Thoracic aorta (tissue), 2 donors: ENCODE data around the gene CREB3L1. TPM values are rescaled to one million over a fixed set of nuclear protein-coding genes. Genes with fewer than 3 reads are reported as not detected.

ENCODE experiments used
- ATAC-seq: fragments of 150-250 bp; one replicate; pipeline ENCODE4 v1.8.0; 2017; ENCODE audit warnings: low read depth; ENCODE audit not compliant: insufficient number of reproducible peaks, low FRiP score
- DNase-seq: peaks from one replicate; pipeline ENCODE4 v3.0.0-alpha.2; 2020; ENCODE audit warnings: low spot score
- H3K27ac ChIP-seq, 2 donors: fragments of 200-600 bp; sonication (generic); 1 replicate in 1 of 2; 2 replicates in 1 of 2; pipeline ENCODE4 v1.5.1; 2016; ENCODE audit warnings: mild to moderate bottlenecking in 2 of 2, moderate library complexity in 2 of 2
- H3K27me3 ChIP-seq: fragments of 200-600 bp; sonication (generic); replicated peaks from 2 replicates; pipeline ENCODE4 v1.6.0; 2016; ENCODE audit warnings: mild to moderate bottlenecking; ENCODE audit not compliant: insufficient read depth
- H3K36me3 ChIP-seq: fragments of 200-600 bp; sonication (generic); one replicate; pipeline ENCODE4 v1.5.1; 2016
- H3K4me1 ChIP-seq, 2 donors: fragments of 200-600 bp; sonication (generic); 1 replicate in 1 of 2; 2 replicates in 1 of 2; pipeline versions ENCODE4 v1.5.1 to v1.6.0; 2016; ENCODE audit warnings: low read depth in 2 of 2, mild to moderate bottlenecking in 1 of 2; ENCODE audit not compliant: control insufficient read depth in 1 of 2
- H3K4me3 ChIP-seq: fragments of 200-600 bp; sonication (generic); 2 replicates; pipeline ENCODE4 v1.5.1; 2016; ENCODE audit warnings: mild to moderate bottlenecking
- H3K9me3 ChIP-seq: fragments of 200-600 bp; sonication (generic); 2 replicates; pipeline ENCODE4 v1.5.1; 2016
- total RNA-seq, 2 donors: library from RNA; depleted of rRNA; stranded (reverse); fragments of >200 nt; gene quantifications; one replicate each; pipeline versions ENCODE4 v1.1.0 to v1.2.3, GENCODE V29; 2016
- TF ChIP-seq, protein P1 (sequence below): fragments of 200-600 bp; sonication (generic); IDR thresholded peaks from one replicate; pipeline ENCODE4 v1.5.1; 2019; ENCODE audit warnings: antibody characterized with exemption

Gene CREB3L1
- total RNA-seq, 2 donors from 2014 or later = 3.0 to 7.6 TPM

DNA sequence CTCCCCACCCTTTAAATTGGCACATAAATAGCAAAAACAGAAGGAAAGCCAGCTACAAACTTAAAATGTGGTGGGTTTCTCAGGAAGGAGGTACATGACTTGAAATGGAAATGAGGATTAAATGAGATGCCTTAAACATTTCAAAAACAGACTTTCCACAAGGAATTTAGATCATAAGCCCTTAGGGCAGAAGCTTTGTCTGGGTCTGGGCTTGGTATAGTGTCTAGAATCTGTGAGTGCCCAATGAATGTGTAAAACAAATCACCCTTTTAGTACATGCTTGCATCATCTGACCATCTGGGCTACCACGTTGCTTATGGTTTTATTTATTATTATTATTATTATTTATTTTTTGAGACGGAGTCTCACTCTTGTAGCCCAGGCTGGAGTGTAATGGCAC lies 37.1 kb upstream of the CREB3L1 start:
- no peak overlapping the region for H3K4me3 ChIP-seq
- TF ChIP-seq, protein P1, sequence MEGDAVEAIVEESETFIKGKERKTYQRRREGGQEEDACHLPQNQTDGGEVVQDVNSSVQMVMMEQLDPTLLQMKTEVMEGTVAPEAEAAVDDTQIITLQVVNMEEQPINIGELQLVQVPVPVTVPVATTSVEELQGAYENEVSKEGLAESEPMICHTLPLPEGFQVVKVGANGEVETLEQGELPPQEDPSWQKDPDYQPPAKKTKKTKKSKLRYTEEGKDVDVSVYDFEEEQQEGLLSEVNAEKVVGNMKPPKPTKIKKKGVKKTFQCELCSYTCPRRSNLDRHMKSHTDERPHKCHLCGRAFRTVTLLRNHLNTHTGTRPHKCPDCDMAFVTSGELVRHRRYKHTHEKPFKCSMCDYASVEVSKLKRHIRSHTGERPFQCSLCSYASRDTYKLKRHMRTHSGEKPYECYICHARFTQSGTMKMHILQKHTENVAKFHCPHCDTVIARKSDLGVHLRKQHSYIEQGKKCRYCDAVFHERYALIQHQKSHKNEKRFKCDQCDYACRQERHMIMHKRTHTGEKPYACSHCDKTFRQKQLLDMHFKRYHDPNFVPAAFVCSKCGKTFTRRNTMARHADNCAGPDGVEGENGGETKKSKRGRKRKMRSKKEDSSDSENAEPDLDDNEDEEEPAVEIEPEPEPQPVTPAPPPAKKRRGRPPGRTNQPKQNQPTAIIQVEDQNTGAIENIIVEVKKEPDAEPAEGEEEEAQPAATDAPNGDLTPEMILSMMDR = no peak
- DNase-seq (no peak), ATAC-seq (no peak)
- H3K27ac ChIP-seq = no peak overlapping the region
- H3K27me3 ChIP-seq = no peaks in the 10 kb centered on the region
- H3K4me1 ChIP-seq = peaks cover 17 to 31% of the 10 kb centered on the region in 2 donors
- H3K9me3 ChIP-seq = no peaks in the 10 kb centered on the region
- no peaks in the 10 kb centered on the region for H3K36me3 ChIP-seq

DNA sequence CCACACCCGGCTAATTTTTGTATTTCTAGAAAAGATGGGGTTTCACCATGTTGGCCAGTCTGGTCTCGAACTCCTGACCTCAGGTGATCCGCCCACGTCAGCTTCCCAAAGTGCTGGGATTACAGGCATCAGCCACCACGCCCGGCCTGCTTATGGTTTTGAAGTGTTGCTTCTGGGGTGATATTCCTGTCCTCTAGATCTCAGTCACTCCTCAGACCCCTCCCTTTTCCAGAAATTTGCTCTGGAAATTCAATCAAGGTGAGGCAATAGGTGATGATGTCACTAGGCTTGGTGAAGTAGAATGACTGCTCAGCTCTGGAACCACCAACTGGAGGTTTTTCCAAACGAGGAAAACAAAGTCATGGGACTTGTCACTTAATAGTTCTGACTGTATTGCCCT lies 36.6 kb upstream of the CREB3L1 start:
- H3K36me3 ChIP-seq = no peaks in the 10 kb centered on the region
- H3K27me3 ChIP-seq = no peaks in the 10 kb centered on the region
- H3K4me3 ChIP-seq = no peak overlapping the region
- ATAC-seq = no peak
- TF ChIP-seq, protein P1 = no peak
- peaks cover 17 to 31% of the 10 kb centered on the region in 2 donors for H3K4me1 ChIP-seq
- H3K9me3 ChIP-seq = no peaks in the 10 kb centered on the region
- no peak for DNase-seq
- H3K27ac ChIP-seq = no peak overlapping the region

DNA sequence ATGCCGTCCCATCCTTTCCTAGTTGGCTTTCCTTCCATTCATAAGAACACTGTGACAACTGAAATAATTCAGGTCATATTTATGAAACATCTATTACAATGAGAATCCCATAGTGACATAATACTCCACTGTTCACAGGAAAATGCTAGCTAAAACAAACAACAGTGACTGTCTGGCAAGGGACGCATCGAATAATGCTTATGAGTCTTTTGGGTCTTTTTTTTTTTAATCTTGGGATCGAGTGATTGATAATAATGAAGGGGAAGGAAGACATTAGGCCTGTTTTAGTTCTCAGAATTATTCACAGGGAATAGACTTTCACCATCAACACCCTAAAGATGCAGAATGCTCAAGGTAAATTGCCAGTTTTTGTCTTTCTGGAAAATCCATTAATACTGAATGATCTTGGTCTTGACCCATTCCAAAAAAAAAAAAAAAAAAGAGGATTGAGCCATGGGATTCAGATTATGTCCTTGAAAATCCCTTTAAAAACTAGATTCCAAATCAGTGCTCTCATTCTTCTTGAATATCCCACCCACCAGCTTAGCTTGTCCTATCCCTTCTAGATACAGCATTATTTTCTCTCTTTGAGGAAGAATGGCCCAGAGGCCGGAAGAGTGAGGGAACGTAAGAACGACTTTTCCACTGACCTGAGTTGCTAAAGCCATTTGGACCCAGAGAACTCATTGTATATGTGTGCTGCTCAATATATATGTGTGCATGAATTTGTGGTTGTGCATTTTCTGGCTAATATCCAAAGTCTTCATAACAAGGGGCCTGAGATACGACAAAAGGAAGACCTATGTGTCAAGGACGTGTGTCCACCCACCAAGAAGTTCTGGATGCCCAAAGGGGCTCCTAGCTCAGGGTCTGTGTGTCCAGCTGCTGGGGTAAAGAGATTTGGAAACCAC lies 35.2 kb upstream of the CREB3L1 start:
- Histone ChIP-seq H3K9me3 (no peaks in the 10 kb centered on the region), H3K4me3 (peak overlapping the region; percentile 71), H3K4me1 (peaks cover 12 to 26% of the 10 kb centered on the region in 2 donors), H3K36me3 (no peaks in the 10 kb centered on the region), H3K27me3 (no peaks in the 10 kb centered on the region), H3K27ac (peak overlapping the region; percentile 1 to 62)
- DNase-seq (no peak), ATAC-seq (no peak)
- TF ChIP-seq, protein P1 = no peak

DNA sequence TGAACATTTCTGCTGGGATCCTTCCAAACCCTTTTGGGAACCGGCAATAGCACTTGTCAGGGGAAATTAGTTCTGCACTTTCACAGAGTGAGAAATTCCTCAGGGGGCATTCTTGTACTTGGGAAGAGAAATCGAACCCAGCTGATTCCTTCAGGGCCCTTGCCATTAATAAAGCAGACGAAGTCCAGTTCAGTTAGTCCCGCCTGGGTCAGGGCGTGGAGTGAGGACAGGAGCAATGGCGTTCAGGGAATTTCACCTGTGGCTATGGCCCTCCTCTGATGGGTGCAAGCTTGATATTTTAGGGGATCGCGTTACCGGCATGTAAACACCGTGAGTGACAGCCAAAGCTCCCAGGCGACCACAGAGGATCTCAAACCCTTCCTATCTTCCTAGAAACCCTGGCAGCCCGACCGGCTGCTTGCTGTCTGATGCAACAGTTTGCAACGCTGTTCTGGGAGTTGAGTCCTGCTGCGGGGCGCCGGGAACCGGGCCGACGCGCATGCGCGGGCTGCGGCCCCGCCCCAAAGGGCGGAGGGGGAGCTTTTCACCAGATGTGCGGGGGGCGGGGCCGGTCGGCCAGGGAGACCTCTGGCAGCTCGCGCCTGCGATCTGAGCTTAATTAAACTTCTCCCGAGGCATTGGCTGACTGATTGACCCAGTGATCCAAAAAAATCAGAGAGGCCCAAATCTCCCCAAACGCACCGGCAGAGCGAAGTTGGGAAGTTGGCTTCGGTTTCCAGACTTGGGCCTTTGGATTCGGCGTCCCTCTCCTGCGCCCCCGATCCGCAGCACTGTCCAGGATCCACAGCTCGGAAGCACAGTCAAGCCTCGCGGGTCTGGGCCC lies 34.3 kb upstream of the CREB3L1 start:
- Histone ChIP-seq H3K27ac (peak overlapping the region; percentile 62 to 64), H3K36me3 (no peaks in the 10 kb centered on the region), H3K4me1 (peaks cover 7 to 17% of the 10 kb centered on the region in 2 donors), H3K9me3 (no peaks in the 10 kb centered on the region), H3K27me3 (no peaks in the 10 kb centered on the region), H3K4me3 (peak overlapping the region; percentile 71)
- peak; percentile 54 for ATAC-seq
- peak; percentile 70 for DNase-seq
- TF ChIP-seq, protein P1 = no peak

DNA sequence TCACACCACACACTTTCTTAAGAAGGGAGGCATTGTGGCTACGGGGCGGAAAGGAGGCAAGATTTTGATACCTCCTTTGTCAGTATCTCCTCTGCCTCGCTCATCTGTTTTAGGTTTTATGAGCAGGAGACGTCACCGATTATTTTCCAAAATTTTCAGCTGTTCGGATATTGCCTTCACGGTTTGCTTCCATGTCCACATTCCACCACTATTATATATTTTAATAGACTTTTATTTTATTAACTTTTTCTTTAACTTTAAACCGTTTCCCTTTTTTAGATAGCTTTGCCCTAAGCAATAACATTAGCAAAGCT lies 33.7 kb upstream of the CREB3L1 start:
- H3K36me3 ChIP-seq = no peaks in the 10 kb centered on the region
- H3K27me3 ChIP-seq = no peaks in the 10 kb centered on the region
- ATAC-seq (no peak), DNase-seq (no peak)
- TF ChIP-seq, protein P1 = no peak
- peak overlapping the region; percentile 71 for H3K4me3 ChIP-seq
- no peaks in the 10 kb centered on the region for H3K9me3 ChIP-seq
- peaks cover 3 to 11% of the 10 kb centered on the region in 2 donors for H3K4me1 ChIP-seq
- H3K27ac ChIP-seq = peak overlapping the region; percentile 62 to 64
